AG09319 (cell line): ENCODE measurements around the gene RNF111.
"Not testable (repeated sequence)": the region's sequence is repeated elsewhere in the genome, so short reads cannot be mapped to it uniquely, and the experiment has no call there.

Experiments
- DNase-seq: peaks from one replicate; pipeline ENCODE4 v3.0.0-alpha.2; 2010; ENCODE audit warnings: low read depth; ENCODE audit errors: extremely low read depth
- CTCF ChIP-seq: IDR thresholded peaks from 2 replicates; pipeline ENCODE4 v1.5.1; 2011; ENCODE audit warnings: low read depth, mild to moderate bottlenecking, inconsistent platforms, low read length, moderate library complexity

The RNF111 gene

GRCh38 chr15:58985443-58985842 lies 2.0 kb upstream of the RNF111 start:
- peak; percentile 36 for DNase-seq
- no peak for TF ChIP-seq CTCF

GRCh38 chr15:58987036-58987435 lies 427 bp upstream of the RNF111 start:
- no peak for TF ChIP-seq CTCF
- DNase-seq: no peak

GRCh38 chr15:58988006-58988785 lies 733 bp downstream of the RNF111 start:
- DNase-seq: no peak
- TF ChIP-seq CTCF: no peak

GRCh38 chr15:58992181-58992580 lies 4.7 kb downstream of the RNF111 start:
- TF ChIP-seq CTCF: no peak
- DNase-seq: no peak

GRCh38 chr15:58994906-58995453 lies 7.5 kb downstream of the RNF111 start:
- no peak for TF ChIP-seq CTCF
- no peak for DNase-seq

GRCh38 chr15:58999694-59000093 lies 12.2 kb downstream of the RNF111 start:
- no peak for DNase-seq
- no peak for TF ChIP-seq CTCF

GRCh38 chr15:59000251-59000650 lies 12.8 kb downstream of the RNF111 start:
- not testable (repeated sequence) for DNase-seq

GRCh38 chr15:59001946-59002345 lies 14.5 kb downstream of the RNF111 start:
- no peak for TF ChIP-seq CTCF
- DNase-seq: no peak
